NCI-H526 treated with DMSO at 0.1 percent for 48 hours (cell line): Measurements from ENCODE around the gene DAD1.
A peak's percentile ranks its signal among the peaks of the same experiment; 100 is the strongest.
"Not testable (repeated sequence)": the region's sequence is repeated elsewhere in the genome, so short reads cannot be mapped to it uniquely, and the experiment has no call there.

Experiments used
- DNase-seq: peaks from one replicate; lab custom pipeline; 2025; lab: John Stamatoyannopoulos, UW

DAD1 gene

DNA sequence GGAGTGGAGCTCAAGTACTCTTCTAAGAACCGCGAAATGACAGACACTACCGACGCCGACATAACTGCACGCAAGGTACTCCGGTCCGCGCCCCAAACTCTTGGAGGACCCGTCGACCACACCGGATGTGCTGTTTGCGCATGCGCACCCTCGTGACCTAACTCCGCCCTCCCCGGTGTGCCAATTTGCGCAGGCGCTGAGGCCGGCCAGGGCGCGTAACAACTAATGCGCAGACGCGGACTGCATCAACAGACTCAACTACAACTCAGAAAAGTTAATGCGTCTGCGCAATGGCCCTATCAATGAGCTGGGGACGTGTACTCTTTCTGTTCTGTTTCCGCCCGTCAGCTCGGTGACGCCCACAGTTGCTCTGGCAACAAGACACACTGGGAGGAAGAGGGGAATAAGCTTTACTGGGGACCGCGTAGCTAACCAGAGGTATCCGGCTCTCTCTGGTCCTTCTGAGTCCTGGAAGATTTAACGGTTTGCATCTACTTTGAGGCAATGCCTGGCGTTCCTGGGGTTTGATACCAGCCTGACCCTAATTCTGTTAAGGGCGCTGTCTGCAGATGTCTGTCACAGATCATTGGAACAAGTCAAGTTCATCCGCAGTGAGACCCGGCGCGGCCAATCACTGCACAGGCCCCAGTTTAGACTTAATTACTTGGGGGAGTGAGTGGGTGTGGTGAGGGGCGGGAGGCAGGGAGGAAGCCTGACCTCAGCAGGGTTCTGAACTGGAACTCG lies at the start of gene DAD1:
Gene DAD1 (minus strand): TSS at position 129 of the 744 bp plus-strand sequence. CDS start 67 bp downstream, at position 62.
- peak; percentile 96 for DNase-seq

- DNase-seq: not testable (repeated sequence)
Observed at GRCh38 chr14:22635980-22636379, 47.0 kb upstream of the DAD1 start.

DNA sequence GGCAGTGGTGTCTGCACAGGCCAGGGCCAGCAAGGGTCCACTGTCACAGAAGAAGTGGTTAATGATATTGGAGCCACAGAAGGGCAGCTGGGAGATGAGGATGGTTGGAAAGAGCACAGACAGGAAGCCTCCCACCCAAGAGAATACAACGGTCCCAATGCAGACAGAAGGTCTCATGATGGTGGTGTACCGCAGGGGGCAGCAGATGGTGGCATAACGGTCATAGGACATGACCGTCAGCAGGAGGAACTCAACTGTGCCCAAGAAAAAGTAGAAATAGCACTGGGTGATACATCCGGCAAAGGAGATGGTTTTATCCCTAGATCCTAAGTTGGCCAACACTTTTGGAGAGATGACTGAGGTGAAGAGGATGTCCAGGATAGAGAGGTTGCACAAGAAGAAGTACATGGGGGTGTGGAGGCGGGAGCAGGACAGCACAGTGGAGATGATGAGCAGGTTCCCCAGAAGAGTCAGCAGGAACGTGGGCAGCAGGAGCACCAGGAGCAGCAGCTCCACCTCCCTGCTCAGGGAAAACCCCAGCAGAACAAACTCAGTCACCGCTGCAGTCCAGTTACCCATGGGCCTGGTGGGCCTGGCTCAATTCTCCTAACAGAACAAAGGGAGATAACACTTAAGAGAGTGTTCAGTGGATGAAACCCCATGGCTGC lies 45.3 kb upstream of the DAD1 start:
- DNase-seq: no peak

GRCh38 chr14:22630486-22630885 lies 41.5 kb upstream of the DAD1 start:
- DNase-seq: no peak

DNA sequence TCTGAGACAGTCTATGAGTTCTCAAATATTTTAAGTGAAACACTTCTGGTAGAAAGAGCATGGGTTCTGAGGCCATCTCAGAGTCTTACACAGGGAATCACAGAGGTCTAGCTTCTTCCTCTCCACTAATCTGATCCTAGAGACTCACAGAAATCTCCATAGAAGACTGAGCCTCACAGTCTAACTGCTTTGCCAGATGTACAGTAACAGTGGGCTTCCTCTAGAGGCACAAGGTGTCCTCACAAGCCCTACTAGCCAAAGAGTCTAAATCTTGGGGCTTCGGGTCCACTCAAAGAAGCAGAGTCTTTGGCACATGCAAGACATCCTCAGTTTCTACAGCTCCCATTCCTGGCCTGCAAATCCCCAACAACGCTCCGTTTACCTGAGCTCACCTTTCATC lies 41.0 kb upstream of the DAD1 start:
- DNase-seq: no peak

DNA sequence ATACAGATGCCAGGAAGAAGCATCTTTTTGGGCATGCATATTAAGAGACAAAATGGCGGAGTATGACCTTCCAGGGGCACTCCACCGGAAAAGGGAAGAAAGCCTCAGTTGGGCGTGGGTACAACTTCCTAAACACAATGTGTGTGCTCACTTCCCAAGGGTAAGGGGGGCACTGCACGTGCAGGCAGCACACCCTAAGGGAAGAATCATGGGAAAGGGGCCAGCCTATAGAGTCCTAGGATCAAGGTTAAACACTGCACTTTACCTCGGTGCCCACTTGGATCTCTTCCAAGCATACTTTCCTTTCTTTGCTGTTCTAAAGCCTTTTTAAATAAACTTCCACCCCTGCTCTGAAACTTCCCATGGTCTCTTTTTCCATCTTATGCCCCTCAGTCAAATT lies 40.3 kb upstream of the DAD1 start:
- no peak for DNase-seq

DNA sequence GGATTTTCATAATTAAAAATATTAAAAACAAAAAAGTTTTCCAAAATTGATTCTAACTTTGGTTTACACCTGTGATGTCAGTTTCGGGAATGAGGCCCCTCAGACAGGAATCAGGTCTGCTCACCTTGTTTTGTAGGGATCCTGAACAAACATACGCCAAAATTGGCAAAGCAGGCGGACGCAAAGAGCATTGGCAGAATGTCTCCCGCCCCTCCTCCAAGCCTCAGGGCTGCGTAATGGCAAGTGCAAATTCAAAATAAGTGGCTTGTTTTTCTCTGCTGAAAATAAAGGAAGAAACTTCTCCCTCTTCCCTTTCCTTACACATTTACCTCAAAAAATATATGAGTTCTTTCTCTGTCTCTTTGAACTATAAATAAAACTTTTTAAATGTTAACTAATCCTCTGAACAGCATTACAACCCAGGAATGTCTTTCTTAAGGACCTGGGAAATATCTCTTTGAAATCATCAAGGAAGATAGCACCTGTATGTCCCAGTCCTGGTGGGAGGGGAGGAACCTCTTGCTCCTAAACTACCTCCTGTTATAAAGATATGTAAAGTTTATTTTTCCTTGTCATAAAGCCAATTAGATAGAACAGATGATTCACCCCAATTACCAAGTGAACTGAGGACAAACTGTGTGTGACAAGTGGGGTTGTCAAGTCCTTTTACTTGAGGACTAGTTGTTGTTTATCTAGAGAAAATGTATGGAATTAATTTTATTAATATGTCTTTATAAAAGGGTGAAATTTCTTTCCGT lies 38.7 kb upstream of the DAD1 start:
- DNase-seq: no peak

GRCh38 chr14:22626590-22626989 lies 37.6 kb upstream of the DAD1 start:
- no peak for DNase-seq

- DNase-seq: no peak
Observed at GRCh38 chr14:22623047-22623446, 34.0 kb upstream of the DAD1 start.

DNA sequence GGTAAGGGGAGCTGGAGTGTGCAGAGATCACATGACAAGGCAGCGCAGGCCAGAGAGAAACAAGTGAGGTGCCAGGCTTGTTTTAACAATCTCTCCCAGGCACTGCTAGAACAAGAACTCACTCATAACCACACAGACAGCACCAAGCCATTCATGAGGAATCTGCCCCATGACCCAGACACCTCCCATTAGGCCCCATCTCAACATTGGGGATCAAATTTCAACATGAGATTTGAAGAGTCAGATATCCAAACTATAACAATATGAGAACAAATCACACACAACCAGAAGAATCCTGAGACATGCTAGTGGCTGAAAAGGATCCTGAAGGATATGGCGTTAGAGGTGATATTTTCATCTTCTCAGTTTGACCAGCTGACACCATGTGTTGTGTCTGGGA lies 33.2 kb upstream of the DAD1 start:
- no peak for DNase-seq

DNA sequence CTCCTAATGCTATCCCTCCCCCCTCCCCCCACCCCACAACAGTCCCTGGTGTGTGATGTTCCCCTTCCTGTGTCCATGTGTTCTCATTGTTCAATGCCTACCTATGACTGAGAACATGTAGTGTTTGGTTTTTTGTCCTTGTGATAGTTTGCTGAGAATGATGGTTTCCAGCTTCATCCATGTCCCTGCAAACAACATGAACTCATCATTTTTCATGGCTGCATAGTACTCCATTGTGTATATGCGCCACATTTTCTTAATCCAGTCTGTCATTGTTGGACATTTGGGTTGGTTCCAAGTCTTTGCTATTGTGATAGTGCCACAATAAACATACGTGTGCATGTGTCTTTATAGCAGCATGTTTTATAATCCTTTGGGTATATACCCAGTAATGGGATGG lies 26.7 kb upstream of the DAD1 start:
- not testable (repeated sequence) for DNase-seq

DNA sequence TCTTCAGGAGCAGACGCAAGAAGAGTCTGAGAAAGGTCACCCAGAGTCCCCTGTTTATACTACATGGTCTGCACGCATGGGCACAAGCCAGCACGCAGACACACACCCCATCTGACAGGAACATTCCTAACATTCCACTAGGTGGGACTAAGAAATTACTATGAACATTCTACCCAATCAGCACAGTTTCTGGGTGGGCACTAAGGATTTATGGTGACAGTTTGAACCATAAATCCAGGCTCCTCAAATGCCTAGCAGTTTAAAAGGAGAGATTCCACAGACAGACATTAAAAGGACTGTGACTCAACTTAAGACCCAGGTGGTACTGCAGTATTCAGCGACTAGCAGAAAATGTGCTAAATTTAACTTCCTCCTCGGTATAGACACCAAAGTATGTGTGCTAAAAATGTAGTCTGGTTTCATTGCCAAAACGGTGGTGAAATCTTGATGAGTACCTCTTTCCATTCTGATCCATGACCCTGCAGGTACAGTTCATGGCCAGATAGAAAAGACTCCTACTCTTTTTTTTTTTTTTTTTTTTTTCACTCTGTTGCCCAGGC lies 25.3 kb upstream of the DAD1 start:
- DNase-seq: no peak

DNA sequence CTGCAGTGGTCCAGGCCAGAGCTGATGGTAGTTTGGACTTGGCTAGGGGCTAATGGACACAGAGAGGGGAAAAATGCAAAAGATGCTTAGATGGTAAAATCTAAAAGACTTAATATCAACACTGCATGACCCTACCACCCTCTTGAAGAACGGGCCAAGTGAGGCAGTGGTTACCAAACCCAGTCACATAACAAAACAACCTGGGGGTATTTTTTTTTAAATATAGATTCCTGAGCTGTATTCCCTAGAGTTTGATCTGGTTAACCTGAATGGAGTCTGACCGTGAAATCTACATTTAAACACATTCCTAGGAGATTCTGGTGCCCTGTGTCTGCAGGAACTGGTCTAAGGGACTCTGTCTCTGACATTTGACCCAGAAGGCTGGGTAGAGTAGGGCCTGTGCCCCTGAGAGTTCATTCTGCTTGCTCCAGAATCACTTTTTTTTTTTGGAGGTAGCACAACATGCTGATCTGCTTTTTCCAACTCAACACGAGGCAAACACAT lies 24.8 kb upstream of the DAD1 start:
- no peak for DNase-seq

GRCh38 chr14:22613106-22613695 lies 24.2 kb upstream of the DAD1 start:
- no peak for DNase-seq

DNA sequence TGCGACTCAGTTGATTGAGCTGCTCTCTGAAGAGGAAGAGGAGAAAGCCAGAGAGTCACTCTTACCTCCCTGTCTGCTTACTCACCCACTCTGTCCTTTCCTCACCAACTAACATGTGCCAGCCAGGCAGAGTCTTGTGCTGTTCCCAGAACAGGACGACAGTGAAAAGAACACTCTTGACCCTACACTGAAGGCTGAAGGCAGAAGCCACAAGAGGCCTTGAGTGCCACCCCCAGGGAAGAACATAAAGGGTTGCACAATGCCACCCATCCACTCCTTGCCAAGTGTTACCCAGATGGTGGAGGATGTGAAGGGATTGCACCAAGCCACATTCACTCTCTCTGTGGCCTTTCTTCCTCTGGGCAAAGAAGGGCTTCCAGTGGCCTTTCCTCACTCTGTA lies 21.9 kb upstream of the DAD1 start:
- DNase-seq: no peak

DNA sequence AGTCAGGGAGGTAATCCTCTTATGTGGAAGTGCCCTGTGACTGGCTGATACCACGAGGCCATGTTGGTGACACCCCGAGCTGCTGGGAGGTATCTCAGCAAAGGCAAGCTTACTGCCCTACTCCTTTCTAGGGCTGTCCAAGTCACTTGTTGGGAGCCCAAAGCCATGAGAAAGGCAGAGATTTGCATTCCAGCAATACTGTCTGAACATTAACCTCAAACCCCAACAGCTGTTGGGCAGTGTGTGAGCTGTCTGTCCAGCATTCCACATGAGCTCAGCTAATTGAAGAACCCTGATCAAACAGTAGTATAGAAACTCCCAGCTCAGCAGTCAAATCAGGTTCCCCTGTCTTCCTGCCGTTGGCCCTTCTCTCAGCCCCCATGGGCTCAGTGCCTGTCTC lies 18.3 kb upstream of the DAD1 start:
- no peak for DNase-seq

DNA sequence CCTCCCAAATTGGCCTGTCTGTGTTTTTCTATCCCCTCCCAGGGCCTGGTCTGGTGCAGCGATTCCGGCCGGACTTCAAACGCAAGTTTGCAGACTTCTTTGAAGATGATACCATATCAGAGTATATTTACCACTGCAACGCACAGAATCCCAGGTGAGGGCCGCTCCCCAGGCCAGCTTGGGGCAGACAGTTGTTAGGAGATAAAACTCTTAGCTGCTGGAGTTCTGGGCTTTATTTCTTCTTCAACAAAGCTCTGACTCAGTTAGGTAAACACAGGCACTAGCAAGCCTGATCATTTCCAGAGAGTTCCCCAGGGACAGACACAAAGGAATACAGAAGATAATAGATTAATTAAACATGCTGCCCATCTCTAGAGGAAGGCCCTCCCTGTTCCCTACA lies 17.4 kb upstream of the DAD1 start:
- no peak for DNase-seq

DNA sequence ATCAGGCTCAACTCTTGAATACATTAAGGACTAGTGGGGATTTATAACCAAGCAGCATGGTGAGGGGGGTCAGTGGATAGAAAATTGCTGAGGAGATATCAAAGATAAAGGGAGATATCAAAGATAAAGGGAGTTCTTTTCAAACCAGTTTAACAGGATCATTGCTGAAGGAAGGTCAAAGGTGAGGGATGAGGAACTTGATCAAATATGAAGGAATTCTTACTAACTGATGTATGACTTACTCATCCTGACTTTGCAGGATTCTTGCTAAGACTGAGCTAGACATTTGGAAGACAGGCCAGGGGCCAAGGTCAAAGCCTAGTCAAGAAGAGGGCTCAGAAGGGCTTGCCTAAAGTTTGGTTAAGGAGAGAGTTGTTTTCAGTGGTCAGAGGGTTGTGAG lies 13.8 kb upstream of the DAD1 start:
- DNase-seq: no peak

DNA sequence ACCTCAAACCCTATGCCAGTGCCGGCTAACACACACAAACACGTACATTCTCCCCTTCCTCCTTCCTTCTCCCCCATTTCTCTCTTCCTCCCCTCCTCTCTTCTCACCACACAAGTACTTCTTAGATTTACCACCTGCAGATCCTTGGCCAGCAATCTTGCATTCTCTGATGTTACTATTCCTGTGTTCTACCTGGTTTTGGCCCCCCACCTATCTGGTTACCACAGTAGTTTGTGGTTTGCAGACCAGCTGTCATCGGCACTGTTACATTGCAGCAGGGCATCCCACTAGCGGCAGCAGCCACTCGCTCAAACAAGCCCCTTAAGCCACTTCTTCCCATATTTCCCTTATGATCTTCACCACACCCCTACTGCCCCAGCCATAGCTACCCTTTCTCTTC lies 13.0 kb upstream of the DAD1 start:
- DNase-seq: no peak

- DNase-seq: no peak
Observed at GRCh38 chr14:22601456-22601855, 12.4 kb upstream of the DAD1 start.

DNA sequence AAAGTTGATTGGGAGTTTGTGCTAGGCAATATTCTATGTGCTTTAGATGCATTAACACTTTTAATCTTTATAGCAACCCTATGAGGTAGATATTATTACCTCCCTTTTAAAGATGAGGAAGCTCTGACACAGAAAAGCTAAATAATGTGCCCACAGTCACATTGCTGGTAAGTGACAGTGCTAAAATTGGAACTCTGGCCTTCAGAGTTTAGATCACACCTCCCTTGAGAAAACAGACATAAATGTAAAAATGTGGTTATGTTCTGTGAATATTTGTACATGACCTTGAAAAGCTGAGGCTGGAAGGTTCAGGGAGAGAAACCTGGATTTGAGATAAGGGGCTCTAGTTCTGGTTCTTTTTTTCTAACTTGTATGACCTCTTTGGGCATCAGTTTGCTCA lies 11.0 kb upstream of the DAD1 start:
- DNase-seq: no peak

DNA sequence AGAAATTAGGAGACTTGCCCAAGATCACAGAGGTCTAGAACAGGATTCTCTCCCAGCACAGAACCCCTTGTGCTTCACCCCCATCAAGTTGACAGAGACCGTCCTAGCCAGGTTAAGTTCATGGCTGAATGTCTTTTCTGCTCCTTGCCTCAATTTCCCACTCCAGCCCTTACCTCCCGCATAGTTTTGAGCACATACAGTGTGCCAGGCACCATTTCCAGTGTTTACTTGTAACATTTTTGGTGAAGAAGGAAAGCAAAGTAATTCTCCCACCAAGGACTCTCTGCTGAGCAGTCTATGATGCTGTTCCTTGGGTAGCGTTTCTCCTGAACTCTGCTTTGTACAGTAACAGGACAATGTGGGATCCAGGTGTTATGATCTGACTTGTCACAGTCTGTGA lies 10.3 kb upstream of the DAD1 start:
- no peak for DNase-seq
